SK-N-SH (cell line): ENCODE data around the gene LYRM2.

Experiments
- GATA2 ChIP-seq: sonication (generic); formaldehyde crosslinking; IDR thresholded peaks from 2 replicates; pipeline ENCODE4 v1.5.0; 2020; ENCODE audit warnings: mild to moderate bottlenecking, missing genetic modification reagents
- RCOR1 ChIP-seq: fragments of 150-350 bp; IDR thresholded peaks from 2 replicates; pipeline ENCODE4 v1.6.1; 2017; ENCODE audit warnings: antibody characterized with exemption, low read length
- TF ChIP-seq, protein P1 (sequence below): fragments of 200-600 bp; sonication (generic); IDR thresholded peaks from 2 replicates; pipeline ENCODE4 v1.6.1; 2017; ENCODE audit warnings: antibody characterized with exemption, mild to moderate bottlenecking, moderate library complexity

DNA sequence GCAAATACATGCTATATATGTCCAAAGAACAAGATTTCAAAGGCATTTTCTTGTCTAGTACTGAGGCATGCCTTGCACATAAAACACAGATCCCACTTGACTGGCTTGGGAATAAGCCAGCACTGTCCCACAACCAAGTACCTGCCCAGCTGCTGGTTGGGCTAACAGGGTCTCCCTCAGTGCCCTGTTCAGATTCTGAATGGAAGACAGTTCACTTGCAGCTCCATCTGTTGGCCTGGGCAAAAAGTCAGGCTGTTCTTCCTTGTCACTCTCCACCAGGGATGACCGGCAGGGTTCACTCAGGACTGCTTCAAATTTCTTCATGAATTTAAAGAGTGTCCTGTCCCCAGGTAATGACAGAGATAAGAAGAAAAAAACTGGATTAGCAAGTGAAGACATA is 44.4 kb upstream of the LYRM2 start:
- TF ChIP-seq GATA2 (CRISPR knock-in tag), result no peak
- TF ChIP-seq, protein P1, sequence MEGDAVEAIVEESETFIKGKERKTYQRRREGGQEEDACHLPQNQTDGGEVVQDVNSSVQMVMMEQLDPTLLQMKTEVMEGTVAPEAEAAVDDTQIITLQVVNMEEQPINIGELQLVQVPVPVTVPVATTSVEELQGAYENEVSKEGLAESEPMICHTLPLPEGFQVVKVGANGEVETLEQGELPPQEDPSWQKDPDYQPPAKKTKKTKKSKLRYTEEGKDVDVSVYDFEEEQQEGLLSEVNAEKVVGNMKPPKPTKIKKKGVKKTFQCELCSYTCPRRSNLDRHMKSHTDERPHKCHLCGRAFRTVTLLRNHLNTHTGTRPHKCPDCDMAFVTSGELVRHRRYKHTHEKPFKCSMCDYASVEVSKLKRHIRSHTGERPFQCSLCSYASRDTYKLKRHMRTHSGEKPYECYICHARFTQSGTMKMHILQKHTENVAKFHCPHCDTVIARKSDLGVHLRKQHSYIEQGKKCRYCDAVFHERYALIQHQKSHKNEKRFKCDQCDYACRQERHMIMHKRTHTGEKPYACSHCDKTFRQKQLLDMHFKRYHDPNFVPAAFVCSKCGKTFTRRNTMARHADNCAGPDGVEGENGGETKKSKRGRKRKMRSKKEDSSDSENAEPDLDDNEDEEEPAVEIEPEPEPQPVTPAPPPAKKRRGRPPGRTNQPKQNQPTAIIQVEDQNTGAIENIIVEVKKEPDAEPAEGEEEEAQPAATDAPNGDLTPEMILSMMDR, result no peak
- no peak for TF ChIP-seq RCOR1
